GM12873 (cell line): ENCODE results near the gene CELF4.
A peak's percentile ranks its signal among the peaks of the same experiment; 100 is the strongest.

ENCODE experiments used
- TF ChIP-seq, protein P1 (sequence below): IDR thresholded peaks from 2 replicates; pipeline ENCODE4 v1.5.1; 2012; ENCODE audit warnings: low read depth, mild to moderate bottlenecking, moderate library complexity, low read length, control low read depth; ENCODE audit not compliant: insufficient read depth; ENCODE audit errors: missing control alignments

The CELF4 gene

DNA sequence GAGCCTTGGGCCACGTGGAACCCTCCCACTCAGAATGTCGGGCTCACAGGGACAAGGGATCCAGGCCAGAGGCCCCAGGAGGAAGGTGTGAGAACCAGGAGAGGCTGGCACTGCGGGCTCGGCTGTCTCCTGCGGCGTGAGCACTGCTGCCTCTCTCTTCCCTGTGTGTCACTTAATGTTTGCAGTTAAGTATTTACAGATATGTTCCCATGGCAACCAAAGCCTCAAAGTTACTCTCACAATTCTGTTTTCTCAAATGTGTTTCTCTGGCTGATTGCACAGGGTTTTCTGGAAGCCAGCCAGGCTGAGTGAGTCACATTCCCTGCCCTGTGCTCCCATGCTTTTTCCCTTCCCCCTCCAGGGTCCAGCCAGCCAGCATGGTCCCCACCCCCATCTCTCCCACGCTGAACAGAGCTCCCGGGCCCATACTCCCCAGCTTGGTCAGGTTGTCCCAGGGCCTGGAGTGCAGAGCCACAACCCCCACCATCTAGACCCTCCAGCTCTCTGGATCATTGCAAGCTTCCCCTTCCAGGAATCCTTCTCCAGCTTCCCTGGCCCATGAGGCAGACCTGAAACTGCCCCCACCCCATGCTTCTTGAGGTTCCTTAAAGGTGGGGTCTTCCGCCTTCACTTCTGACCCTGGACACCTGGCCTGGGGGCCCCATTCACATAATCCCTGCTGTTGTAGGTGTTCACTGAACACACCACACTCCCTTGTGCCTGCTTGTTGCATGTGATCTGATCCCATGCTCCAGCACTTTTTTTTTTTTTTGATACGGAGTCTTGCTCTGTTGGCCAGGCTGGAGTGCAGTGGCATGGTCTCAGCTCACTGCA, 265.9 kb downstream of the CELF4 start:
- TF ChIP-seq, protein P1, sequence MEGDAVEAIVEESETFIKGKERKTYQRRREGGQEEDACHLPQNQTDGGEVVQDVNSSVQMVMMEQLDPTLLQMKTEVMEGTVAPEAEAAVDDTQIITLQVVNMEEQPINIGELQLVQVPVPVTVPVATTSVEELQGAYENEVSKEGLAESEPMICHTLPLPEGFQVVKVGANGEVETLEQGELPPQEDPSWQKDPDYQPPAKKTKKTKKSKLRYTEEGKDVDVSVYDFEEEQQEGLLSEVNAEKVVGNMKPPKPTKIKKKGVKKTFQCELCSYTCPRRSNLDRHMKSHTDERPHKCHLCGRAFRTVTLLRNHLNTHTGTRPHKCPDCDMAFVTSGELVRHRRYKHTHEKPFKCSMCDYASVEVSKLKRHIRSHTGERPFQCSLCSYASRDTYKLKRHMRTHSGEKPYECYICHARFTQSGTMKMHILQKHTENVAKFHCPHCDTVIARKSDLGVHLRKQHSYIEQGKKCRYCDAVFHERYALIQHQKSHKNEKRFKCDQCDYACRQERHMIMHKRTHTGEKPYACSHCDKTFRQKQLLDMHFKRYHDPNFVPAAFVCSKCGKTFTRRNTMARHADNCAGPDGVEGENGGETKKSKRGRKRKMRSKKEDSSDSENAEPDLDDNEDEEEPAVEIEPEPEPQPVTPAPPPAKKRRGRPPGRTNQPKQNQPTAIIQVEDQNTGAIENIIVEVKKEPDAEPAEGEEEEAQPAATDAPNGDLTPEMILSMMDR = no peak

DNA sequence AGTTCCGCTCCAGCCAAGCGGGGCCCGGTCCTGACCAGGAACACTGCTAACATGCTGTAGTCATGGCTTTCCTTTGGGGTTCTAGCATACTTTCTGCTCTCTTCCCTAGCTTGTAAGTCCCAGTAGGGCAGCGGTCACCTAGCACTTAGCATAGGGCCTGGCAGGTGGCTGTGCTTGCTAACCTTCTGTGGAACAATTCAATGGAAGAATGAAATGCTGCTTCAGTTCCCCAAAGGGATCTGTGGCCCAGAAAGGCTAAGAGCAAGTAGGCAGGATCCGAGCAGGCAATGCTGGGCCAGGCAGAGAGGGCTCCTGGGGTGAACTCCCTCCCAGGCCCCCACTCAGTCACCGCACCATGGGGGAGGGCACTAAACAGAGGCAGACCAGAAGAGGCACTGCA, 266.8 kb downstream of the CELF4 start:
- TF ChIP-seq, protein P1 = no peak

DNA sequence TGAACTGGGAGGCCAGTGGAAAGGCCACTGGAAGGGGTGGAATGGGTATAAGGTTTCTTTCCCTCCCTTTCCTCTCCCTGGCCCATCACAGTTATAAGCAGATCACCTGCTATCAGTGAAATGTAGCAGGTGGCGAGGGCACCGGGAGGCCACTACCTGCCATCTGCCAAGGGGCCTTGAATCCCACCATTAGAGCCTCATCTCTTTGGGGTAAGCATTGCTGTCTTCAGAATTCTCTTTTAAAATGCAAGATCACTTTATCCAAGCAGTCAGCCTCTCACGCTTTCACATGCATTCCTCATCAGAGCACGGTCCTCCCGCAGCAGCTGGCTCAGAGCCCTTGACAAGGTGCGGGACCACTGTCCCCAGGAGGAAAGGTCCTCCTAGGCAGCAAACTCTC, 268.5 kb downstream of the CELF4 start:
- TF ChIP-seq, protein P1 = no peak

DNA sequence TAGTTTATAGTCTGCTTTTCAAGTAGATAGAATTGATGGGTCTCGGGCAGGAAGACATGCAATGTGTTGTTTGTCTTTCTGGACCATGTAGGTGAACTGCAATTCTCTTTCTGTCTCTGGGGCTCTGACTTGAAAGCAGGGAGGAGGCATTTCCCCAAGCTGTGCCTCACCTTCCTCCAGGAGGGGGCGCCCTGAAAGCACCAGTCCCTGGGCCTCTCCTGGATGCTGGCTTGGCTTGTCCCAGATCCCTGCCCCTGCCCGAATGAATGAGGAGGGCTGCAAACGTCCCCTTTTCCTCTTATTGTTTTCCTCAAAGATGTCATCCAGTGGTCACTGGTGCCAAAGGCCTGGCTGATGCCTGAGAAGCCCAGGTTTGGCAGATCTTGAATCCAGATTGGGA, 270.6 kb downstream of the CELF4 start:
- TF ChIP-seq, protein P1 = peak; percentile 55

DNA sequence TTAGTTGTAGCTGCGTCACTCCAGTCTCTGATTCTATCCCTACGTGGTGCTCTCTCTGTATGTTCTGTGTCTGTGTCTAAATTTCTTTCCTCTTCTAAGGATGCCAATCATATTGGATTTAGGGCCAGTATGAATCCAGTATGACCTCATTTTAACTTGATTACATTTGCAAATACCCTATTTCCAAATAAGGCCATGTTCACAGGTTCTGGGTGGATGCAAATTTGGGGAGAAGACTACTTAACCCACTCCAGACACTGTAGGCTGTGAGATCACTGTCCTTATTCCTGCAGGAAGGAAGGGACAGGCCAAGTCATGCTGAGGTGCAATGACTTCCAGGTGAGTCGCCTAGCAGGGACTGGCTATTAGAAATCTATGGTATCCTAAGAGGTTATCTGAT, 272.2 kb downstream of the CELF4 start:
- TF ChIP-seq, protein P1 = no peak

DNA sequence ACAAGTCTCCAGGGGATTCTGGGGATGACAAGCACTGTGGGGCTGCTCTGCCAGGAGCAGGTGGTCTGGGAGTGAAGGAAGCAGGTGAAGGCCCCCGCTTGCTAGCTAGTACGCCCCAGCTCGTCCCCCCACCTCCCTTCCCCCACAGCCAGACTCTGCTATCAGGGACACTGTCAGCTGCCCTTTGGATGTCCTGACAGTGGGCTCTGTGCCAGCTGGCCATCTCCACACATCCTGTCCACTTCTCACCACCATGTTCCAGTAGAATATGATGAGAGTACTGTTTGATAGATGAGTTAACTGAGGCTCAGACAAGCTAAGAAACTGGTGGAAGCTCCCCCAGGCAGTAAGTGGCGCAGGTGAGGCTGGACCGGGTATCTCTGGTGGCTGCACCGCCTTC, 276.2 kb downstream of the CELF4 start:
- TF ChIP-seq, protein P1 = no peak

DNA sequence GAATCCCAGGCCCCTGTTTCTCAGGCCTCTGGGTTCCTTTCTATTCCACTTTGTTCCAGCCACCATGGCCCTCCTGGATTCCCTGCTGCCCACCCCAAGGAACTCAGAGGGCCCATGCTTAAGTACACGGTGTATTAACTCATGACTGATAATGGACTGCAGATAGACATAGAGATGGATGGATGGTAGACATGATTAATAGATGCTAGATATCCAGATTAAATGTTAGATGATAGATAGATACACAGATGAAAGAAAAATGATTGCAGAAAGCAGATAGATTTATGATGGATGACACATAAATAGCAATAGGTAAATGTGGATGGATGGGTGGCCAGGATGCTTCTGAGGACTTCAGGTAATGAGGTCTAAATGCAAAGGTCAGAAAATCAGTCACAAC, 278.0 kb downstream of the CELF4 start:
- TF ChIP-seq, protein P1 = no peak
